GM19467 (cell line): ENCODE data around the gene RO60.

Source experiments
- ATAC-seq: cut with Tn5 transposase; IDR thresholded peaks from one replicate; pipeline ENCODE4 v1.9.1; 2021; ENCODE audit warnings: mild to moderate bottlenecking, moderate library complexity; ENCODE audit not compliant: unreplicated experiment

The RO60 gene

DNA sequence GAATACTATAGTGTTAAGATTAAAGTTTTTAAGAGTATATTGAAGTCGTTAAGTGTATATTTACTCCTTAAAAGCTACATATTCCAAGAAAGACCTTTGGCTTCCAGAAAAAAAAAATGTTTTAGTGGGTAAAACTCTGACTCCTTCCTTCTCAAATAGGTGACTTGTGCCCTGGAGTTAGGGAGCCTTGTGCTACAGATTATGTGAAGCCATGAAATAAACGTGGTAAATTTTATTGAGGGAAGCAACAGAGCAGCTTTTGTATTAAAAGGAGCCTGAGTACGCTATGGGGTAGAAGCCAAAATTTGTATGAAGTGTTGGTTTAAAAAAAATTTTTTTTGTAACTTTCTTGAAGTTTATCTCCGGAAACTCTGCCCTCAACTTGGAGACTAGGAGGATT, 994 bp downstream of the RO60 start:
- ATAC-seq: no peak

DNA sequence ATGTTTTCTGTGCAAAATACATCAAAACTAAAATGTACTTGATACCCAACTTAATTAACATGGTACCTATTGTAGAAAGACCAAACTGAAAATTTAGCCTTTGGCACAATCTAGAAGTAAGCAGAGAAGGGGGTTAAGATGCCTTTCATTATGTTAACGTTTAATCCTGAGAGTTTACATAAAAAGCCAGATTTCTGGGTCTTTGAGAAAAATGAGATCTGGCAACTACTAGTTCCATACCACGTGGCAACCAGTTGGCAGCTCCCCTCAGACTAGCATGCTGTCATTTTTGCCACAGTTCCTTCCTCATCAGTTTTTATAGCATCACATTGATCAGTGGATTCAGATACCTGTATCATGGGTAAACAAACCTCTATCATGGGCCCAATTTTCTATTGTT, 1.5 kb downstream of the RO60 start:
- no peak for ATAC-seq

DNA sequence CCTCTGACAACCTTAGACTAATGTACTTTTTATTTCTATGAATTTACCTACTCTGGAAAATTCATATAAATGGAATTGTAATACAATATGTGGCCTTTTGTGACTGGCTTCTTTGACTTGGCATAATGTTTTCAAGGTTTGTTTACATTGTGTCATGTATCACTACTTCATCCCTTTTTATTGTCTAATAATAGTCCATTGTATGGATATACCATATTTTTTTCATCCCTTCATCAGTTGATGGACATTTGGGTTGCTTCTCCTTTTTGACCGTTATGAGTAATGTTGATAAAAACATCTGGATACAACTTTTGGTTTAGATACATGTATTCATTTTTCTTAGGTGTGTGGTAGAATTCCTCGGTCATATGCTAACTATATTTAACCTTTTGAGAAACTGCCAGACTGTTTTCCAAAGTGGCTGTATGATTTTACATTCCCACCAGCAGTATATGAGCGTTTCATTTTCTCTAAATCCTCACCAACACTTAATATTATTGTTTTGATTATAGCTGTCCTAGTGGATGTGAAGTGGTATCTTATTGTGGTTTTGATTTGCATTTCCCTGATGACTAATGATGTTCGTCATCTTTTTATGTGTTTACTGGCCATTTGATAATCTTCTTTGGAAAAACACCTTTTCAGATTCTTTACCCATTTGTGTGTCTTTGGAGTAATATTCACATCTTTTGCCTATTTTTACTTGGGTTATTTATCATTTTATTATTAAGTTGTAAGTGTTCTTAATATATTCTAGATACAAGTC, 3.5 kb downstream of the RO60 start:
- ATAC-seq: no peak

DNA sequence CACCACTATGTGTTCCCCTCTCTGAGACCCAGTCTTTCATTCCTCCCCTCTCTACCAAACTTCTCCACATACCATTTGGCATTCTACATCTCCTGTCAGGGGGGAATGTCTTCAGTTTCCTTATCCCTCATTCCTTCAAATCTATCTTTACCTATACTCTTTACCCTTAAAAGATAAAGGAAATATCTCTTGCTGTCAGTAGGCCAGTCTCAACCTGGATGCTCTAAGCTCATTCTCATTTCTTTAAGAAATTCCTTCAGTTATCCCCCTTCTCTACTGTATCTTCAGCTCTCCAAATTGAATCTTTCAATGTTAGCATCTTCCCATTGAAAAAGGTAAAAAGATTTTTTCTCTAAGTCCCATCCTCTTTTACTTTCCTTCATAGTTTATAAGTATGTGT, 6.5 kb downstream of the RO60 start:
- no peak for ATAC-seq

DNA sequence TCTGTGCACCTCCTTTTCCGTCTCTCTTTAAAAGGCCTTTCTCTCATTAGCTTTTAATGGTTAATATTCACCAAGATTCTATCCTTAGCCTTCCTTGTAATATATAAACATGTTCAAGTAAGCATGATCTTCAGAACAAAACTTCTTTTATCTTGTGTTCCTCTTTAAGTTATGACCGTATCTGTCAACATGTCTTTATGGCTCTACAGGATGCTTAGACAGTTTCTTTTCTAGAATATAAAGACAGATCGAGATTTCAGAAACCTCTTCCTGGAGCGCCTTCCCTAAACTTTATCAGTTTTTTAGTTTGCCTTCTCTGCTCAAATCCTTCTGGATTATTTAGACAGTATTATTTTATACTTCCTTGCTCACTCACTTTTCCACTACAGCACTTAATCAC, 7.2 kb downstream of the RO60 start:
- ATAC-seq: no peak

DNA sequence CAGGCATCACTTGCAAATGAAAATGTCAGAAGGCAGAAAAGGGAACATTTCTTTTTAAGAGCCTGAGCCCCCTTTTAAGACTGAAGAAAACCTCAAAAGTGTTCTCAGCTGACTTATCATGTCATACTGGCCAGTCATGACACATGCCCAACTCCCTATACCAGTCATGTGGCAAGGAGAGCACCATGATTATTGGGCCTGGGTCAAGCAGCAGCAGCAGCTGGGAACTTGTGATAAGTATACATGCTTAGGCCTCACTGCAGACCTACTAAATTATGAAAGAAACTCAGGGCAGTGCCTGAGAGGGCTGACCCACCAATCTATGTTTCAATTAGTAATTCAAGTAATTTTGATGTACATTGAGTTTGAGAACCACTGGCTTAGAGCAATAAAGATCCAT, 8.6 kb downstream of the RO60 start:
- ATAC-seq: no peak

DNA sequence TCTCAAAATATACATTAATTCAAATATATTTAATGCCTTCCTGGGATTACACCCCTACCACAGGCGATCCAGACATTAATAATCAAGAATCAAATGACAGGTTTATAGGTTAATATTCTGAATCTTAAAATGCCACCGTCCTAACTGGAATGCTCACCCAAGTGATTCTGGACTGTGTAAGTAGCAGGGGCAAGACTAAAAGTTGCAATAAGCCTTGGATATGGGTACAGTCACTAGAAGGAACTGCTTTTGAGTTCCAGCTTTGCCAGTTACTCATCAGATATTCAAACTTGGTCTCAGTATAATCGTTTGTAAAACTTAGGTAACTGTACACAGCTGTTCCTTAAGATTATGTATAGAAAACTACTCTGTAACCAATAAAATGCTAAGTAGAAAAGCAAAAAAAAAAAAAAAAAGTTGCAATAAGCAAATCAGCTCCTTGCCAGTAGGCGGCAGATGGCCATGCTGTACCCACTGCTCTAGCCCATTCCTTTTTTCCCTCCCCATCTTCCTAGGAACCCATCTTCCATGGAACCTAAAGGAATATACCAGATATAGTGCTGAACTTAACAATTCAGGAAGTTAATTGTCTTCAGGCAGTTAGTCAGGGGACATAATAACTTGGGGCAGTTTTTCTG, 10.5 kb downstream of the RO60 start:
- ATAC-seq: no peak

DNA sequence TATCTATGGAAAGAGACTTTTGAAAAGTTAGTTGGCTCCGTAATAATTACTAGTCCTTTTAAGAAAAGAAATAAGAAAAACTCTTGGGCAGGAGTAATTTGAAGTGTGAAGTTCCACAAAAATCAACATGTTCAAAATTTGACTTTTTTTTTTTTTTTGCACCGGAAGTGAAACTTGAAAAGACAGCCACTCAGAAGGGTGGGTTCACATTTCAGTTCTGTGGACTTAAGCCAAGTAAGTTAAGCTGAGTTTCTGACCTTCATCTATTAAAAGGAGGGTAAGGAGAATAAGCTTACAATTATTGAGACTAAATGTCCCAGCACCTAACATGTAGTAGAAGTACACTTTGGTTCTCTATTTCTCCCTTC, 11.0 kb downstream of the RO60 start:
- peak; percentile 36 for ATAC-seq

DNA sequence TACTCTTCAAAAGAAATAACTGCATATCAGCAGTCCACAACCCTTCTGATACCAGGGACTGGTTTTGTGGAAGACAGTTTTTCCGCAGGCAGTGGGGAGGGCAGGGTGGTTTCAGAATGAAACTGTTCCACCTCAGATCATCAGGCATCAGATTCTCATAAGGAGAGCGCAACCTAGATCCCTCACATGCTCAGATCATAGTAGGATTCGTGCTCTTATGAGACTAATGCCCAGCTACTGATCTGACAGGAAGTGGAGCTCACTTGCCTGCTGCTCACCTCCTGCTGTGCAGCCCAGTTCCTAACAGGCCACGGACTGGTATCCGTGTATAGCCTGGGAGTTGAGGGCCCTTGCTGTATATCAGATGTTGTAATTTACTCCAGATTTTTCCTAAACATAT, 11.5 kb downstream of the RO60 start:
- no peak for ATAC-seq

DNA sequence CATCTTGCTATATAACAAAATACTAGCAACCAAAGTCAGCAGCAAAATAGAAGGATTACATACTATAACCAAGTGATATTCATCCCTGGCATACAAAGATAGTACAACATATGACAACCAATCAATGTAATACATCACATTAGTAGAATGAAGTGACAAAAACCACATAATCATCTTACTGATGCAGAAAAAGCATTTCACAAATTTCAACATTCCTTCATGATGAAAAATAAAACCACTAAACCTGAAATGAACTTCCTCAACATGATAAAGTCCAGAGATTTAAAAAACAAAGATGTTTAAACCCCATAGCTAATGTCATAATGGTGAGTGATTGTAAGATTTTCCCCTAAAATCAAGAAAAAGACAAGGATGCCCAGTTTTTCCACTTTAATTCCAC, 18.6 kb downstream of the RO60 start:
- ATAC-seq: no peak

DNA sequence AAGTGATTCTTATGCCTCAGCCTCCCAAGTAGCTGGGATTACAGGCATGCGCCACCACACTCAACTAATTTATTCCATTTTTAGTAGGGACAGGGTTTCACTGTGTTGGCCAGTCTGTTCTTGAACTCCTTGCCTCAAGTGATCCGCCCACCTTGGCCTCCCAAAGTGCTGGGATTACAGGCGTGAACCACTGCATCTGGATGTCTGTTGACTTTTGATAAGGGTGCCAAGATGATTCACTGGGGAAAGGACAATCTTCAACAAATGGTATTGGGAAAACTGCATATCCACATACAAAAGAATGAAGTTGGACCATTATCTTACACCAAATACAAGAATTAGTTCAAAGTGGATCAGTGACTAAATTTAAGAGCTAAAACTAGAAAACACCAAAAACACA, 19.8 kb downstream of the RO60 start:
- no peak for ATAC-seq

DNA sequence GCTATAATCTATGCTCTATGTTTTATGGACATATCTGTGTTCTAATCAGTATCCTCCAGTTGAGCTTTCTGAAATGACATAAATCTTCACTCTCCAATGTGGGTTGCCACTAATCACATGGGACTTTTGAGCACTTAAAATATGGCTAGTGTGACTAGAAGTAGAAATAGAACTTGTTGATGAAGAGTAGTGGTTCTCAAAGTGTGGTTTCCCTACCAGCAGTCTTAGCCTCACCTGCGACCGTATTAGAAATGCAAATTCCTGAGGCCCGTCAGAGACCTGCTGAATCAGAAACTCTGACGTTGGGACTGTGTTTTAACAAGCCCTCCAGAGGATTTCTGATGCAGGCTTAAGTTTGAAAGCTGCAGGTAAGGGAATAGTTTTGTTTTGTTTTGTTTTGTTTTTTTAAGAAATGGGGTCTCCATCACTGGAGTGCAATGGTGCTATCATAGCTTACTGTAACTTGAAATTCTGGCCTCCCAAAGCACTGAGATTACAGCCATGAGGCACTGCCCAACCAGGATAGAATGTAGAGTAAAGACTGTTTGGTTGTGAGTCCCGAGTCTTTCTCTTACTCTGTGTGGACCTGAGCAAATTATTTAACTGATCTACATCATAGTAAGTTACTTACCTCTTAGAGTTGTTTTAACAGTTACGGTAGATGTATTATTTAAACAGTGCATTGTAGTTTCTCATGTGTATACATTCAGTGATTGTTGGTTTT, 24.1 kb downstream of the RO60 start:
- peak; percentile 91 for ATAC-seq

DNA sequence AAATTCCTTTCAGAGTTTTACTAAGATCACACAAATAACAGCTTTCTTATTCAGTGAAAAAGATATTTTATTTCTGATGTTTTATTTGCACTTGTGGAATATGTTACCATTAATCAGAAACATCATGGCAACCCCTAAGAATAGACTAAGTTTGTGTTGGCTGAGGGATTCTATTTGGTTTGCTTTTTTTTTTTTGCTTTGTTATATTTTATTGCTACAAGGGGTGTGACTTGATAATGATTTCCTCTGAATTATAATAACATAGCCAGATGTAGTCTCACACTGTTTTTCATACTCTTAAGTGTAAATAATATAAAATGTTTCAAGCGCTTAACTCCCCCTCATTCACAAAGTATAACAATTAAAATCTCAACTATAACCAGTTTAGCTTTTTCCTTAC, 25.9 kb downstream of the RO60 start:
- ATAC-seq: no peak

DNA sequence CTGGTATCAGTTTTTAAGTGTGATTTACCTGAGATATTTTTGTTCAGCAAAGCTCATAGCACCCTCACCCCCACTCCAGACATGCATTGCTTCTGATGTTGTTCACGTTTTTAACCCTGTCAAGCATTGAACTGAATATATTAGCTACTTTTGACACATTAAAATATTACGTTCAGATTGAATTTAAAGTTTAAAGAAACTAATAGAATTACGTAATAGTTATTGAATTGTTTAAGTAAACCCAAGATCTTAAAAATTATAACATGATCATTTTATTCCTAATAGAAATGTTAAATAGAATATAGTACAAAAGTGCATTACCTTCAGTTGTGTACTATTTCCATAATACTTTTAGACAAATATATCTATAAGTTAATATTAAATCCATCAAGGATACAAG, 26.9 kb downstream of the RO60 start:
- no peak for ATAC-seq

DNA sequence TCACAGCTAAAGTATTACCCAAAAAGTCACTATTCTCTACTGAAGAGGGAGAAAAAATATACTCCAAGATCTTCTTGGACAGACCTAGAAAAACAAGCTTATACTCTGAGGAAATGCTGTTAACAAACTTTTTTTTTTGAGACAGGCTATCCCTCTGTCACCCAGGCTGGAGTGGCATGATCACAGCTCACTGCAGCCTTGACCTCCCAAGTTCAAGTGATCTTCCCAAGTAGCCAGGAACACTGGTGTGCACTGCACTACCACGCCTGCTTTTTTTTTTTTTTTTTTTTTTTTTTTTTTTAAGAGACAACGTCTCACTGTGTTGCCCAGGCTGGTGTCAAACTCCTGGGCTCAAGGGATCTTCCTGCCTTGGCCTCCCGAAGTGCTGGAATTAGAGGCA, 28.5 kb downstream of the RO60 start:
- ATAC-seq: no peak

DNA sequence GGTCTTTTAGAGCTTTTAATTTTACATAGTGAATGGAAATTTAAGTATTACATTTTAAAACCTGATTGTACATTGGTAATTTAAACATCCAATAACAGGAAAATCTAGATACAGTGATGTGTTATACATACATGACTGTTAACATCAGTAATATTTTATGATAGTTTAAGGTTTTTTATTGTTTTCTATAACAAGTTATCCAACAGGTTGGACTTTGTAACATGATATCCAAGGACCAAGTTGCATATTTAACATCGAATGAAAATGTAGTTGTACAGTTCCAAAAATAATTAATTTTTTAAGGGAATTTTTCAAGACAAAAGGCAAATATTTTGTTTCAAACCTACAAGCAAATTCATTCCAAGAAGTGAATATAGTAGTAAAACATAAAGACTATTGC, 31.5 kb downstream of the RO60 start:
- no peak for ATAC-seq

DNA sequence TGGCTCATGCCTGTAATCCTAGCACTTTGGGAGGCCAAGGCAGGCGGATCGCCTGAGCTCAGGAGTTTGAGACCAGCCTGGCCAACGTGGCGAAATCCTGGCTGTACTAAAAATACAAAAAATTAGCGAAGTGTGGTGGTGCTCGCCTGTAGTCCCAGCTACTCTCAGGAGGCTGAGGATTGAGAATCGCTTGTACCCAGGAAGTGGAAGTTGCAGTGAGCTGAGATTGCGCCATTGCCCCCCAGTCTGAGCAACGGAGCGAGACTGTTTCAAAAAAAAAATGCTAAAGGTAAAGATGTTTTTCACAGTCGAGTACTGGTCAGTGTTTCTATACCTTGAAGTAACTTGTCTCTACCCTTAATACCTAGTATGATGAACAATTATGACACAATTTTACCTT, 34.7 kb downstream of the RO60 start:
- ATAC-seq: no peak

DNA sequence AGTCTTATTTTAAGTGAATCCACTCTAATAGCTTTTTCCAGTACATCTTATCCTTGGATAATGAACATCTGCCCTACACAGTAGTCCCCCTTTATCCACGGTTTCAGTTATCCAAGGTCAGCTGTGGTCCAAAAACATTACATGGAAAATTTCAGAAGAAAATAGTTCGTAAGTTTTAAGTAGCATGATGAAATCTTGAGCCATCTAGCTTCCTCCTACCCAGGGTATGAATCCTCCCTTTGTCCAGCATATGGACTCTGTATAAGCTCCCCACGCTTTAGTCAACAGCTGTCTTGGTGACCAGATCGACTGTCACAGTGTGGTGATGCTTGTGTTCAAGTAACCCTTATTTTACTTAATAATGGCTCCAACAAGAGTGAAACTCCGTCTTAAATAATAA, 43.2 kb downstream of the RO60 start:
- no peak for ATAC-seq

DNA sequence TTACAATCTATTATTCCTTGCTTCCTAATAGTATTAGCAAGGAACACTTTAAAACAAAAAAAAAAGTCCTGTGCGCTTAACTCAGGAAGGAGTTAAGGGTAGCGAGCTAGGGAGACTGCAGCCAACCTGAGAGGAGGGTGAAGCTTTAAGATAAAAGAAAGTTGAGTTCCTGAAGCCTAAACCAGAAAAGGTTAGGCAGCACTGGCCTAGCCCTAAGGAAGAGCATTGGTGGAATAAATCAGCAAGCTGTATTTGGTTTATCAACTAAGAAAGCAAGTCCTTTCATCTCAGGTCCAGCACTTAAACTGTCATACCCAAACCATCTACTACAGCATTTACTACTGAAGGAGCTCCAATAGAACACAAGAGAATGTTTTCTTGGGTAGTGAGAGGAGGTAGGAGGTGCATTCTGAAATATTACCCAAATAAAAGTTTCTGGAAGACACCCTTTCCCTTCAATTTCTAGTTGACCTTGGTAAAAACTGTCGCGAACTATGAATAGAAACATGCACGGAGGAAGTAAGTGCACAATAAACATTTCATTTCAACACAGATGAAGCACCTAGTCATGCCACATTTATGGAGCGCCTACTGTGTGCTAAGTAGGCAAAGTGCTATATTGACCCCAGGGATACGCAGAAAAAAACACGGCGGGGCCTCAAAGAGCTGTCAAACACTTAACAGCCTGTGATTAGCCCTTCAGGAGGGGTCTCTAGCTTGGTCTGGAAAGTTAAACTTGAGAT, 44.5 kb downstream of the RO60 start:
- no peak for ATAC-seq

DNA sequence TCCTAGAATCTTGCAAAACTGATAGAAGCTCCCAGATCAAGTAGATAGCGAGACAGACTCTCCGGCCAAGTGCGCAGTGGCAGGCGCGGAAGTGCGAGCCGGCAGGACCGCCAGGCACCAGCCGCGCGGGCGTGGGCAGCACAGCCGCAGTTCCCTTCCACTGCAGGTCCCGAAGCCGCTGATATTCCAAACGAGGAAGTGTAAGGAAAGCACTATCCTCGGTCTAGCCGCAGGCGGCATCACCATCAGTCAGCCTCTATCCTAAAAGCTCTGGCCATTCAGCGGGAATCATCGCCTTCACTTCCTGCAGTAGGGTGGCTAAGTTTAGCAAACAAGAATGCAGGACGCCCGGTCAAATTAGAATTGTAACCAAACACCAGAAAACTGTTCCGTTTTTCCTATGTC, 45.1 kb downstream of the RO60 start:
- peak; percentile 31 for ATAC-seq
